Measurements from ENCODE around the gene SRSF3.

SRSF3 gene

GRCh38 chr6:36548401-36548743, 45.8 kb upstream of the SRSF3 start:
- H3K4me3 ChIP-seq (ENCODE audit: low read depth, low read length) = no peak overlapping the region
- TF ChIP-seq, protein P1, sequence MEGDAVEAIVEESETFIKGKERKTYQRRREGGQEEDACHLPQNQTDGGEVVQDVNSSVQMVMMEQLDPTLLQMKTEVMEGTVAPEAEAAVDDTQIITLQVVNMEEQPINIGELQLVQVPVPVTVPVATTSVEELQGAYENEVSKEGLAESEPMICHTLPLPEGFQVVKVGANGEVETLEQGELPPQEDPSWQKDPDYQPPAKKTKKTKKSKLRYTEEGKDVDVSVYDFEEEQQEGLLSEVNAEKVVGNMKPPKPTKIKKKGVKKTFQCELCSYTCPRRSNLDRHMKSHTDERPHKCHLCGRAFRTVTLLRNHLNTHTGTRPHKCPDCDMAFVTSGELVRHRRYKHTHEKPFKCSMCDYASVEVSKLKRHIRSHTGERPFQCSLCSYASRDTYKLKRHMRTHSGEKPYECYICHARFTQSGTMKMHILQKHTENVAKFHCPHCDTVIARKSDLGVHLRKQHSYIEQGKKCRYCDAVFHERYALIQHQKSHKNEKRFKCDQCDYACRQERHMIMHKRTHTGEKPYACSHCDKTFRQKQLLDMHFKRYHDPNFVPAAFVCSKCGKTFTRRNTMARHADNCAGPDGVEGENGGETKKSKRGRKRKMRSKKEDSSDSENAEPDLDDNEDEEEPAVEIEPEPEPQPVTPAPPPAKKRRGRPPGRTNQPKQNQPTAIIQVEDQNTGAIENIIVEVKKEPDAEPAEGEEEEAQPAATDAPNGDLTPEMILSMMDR (IDR thresholded peaks at IDR 0.05; ENCODE audit: low read depth, low read length) = no peak

GRCh38 chr6:36550473-36551000, 43.6 kb upstream of the SRSF3 start:
- TF ChIP-seq, protein P1 (IDR thresholded peaks at IDR 0.05; ENCODE audit: low read depth, low read length) = no peak
- H3K4me3 ChIP-seq (ENCODE audit: low read depth, low read length) = no peak overlapping the region

DNA sequence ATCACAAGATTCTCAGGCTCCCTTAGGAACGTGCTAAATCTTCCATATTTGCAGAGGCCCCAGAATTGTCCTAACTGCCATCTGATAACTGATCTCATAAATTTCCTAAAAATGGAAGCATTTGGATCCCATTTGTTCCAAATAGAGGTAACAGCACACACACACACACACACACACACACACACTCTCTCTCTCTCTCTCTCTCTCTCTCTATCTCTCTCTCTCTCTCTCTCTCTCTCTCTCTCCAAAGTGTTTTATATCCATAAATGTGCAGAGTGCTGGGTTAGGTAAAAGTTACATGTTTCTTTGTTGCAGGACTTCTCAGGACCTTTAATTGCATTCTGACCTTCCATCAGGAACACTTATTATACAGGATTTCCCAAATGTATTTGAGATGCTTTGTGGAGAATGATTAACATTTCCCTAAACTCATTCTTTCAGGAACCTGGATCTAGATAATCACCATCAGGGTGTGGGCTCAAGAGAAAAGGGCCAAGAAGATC, 38.4 kb upstream of the SRSF3 start:
- TF ChIP-seq, protein P1 (IDR thresholded peaks at IDR 0.05; ENCODE audit: low read depth, low read length) = no peak
- no peak overlapping the region for H3K4me3 ChIP-seq (ENCODE audit: low read depth, low read length)

- TF ChIP-seq, protein P1 (IDR thresholded peaks at IDR 0.05; ENCODE audit: low read depth, low read length) = no peak
- no peak overlapping the region for H3K4me3 ChIP-seq (ENCODE audit: low read depth, low read length)
Observed at GRCh38 chr6:36556281-36556680, 37.9 kb upstream of the SRSF3 start.

- TF ChIP-seq, protein P1 (IDR thresholded peaks at IDR 0.05; ENCODE audit: low read depth, low read length) = no peak
- no peak overlapping the region for H3K4me3 ChIP-seq (ENCODE audit: low read depth, low read length)
Observed at GRCh38 chr6:36559011-36559793, 35.0 kb upstream of the SRSF3 start.

DNA sequence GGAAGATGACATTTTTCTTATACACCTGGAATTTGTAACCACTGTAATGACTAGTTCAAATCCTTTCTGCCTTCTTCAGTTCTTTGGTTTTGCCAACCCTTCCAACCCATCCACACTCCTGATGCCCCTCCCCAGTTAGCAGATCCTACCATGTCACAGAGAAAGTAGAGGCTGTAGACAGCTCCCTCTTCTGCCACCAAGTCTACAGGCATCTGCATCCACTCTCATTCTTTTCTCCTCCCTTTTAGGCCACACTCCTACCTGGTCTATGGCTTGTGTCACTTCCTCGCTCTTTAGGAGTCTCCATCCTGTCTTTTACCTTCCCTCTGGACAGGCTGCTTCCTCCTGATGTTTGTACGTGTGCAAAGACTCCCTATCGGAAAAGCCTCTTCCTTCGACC, 33.3 kb upstream of the SRSF3 start:
- TF ChIP-seq, protein P1 (IDR thresholded peaks at IDR 0.05; ENCODE audit: low read depth, low read length) = no peak
- H3K4me3 ChIP-seq (ENCODE audit: low read depth, low read length) = no peak overlapping the region

DNA sequence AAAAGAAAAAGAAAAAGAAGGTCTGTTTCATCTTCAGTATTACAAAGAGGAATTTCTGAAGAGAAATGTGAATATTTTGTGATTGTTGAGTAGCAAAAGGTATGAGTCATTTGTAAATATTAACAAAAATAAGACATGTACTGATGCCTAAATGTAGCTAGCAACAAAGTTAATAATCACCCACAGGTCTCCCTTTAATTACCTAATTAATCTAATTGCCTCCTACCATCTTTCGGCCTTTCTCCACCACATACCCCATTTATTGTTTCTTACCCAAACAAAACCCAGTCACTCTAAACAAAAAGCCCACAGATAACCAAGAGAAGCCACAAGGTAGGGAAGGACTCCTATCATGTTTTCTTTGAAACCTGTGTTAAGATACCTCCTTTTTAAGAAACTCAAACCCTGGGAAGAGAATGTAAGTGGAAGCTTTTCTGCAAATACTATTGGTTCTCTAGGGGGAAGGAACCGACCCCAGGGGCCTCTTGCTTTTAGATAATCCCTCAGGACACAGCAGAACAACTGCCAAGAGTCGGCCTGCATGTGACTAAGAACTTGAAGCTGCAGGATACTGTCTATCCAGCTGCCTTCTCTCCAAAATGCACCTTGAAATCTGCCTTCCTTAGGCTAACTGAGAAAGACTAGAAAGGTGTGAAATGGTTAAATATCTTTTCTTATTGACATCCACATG, 30.8 kb upstream of the SRSF3 start:
- no peak overlapping the region for H3K4me3 ChIP-seq (ENCODE audit: low read depth, low read length)

More for the DNA sequence above, 30.8 kb upstream of the SRSF3 start:
- TF ChIP-seq, protein P1 (IDR thresholded peaks at IDR 0.05; ENCODE audit: low read depth, low read length) = no peak

Measured in WI38 (cell line).